Stimulated activated CD8-positive, alpha-beta memory T cell treated with anti-CD3 and anti-CD28 coated beads, Interleukin-12 subunit alpha, Interleukin-12 subunit beta, amount 100 ng/mL, for 1 hour (primary cell): ENCODE measurements around the gene ATG14.
"Not testable (repeated sequence)": the region's sequence is repeated elsewhere in the genome, so short reads cannot be mapped to it uniquely, and the experiment has no call there.

Experiments
- DNase-seq: peaks from one replicate; pipeline ENCODE4 v3.0.0-alpha.2; 2020; ENCODE audit warnings: low read depth

The ATG14 gene

DNA sequence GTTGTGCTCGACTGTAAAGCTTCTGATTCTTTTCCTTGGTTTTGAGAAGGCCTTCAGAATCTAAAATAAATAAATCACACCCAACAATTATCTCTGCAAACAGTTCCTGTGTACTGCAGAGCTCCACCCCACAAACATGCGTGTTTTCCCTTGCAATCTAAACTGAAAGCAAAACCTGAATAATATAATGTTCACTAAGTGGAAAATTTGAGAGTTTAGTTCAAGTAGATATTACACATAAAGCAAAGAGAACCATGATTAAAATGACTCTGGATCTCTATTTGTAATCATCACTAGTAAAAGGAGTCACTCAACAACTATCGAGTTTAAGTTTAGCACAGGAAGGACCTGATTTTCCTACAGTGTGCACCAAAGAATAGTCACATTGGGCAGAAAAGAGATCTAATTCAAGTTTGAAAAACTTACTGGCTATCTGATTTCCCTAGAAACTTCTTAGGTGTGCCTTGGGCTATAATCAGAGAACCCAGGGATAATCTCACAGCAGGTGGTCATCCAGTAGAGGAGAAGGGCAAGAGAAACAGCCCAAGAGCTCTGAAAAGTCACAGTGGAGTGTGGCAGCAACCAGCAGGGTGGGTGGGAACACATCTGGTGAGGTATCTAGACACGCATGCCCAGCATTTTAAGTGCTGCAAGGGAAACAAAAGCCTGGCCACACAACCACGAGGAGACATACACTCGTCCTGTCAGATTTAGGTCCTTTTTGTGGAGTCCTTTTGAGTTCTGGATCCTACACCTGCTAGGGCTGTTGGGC lies 25.4 kb downstream of the ATG14 start:
- no peak for DNase-seq

DNA sequence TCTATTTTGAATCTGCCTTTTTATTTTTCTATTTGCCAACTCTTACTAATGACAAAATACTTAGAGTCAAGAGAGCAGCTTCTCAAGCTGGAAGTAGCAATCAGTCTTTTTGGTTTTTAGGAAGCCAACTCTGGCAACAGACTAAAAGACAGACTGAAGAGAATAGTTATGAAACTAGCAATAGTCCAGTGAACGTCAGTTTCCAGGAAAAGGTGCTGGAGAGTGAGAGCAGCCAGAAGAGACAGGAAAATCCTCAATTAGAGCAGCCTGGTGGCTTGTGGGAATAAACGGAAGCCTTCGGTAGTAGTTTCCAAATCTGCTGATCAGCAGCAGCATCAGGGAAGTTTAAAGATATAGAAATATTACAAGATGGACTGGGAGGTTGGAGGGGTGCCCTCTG lies 27.1 kb downstream of the ATG14 start:
- DNase-seq, result no peak

DNA sequence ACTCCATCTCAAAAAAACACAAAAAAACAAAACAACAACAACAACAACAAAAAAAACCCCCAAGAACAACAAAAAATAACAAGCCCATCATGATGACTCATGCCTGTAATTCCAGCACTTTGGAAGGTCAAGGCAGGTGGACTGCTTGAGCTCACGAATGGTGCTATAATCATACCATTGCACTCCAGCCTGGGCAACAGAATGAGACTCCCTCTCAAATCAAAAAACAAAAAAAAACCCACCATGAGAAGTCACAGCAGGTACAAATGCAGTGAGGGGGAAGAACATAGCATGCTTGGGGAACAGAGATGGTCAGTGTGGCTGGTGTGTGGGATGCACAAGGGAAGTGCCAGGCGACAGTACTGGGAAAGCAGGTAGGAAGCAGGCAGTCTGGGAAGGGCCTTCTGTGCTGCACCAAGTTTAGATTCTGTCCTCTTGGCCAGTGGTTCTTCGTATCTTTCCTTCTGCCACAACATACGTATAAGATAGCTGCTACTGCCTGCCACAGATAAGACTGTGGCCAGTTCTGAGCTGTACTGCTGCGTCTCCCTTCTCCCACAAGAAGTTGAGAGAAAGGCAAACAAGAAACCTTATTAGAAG lies 28.0 kb downstream of the ATG14 start:
- DNase-seq, result no peak

DNA sequence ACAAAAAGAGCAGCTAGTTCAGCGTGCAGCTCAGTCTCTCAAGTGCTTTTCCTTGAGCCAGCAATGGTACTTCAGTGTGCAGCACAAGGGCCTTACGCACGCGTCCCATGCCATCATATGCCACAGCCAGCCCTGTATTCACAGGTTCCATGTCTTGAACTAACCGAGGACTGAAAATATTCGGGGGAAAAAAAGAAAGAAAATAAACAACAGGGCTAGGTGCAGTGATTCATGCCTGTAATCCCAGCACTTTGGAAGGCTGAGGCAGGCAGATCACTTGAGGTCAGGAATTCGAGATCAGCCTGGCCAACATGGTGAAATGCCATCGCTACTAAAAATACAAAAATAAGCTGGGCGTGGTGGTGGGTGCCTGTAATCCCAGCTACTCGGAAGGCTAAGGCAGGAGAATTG lies 28.6 kb downstream of the ATG14 start:
- not testable (repeated sequence) for DNase-seq

DNA sequence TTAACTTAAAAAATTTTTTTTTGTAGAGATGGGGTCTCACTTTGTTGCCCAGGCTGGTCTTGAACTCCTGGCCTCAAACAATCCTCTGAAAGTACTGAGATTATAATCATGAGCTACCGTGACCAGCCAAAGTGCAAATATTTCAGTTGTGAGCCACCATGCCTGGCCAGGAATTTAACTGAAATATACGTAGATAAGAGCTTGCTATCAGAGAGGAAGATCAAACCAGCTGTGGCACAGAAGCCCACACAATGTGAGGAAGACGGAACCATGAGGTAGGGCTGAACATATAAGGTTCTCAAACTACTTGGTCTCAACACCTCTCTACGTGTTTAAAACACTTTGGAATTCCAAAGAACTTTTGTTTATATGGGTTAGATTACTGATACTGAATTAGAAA lies 29.1 kb downstream of the ATG14 start:
- no peak for DNase-seq

DNA sequence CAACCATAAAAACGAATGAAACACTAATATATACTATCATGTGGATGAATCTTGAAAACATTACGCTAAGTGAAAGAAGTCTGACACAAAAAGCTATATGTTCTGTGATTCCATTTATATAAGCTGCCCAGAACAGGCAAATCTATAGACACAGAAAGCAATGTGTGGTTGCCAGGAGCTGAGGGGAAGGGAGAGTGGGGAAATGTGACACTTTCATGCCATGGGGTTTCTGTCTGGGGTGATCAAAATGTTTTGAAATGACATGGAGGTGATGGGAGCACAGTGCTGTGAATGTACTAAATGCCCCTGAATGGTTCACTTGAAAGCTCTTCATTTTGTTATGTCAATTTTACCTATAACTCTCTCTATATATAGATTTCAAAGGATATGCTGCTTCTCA lies 30.1 kb downstream of the ATG14 start:
- no peak for DNase-seq

DNA sequence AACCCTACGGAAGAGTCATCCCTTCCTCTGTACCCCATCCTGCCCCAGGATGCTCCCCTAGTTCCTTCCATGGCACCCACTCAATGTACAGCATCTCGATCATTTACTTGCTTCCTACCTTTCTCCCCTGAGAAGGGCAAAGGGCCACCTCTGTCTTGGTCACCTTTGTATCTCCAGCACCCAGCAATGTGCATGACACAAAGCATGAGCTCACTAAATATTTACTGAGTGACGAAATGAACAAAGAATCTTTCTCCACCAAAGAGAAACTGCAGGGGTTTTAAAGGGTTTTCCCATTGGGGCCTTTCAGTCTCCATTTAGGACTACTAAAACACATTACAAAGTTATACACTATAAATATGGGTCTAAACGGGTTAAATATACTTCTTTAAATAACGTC lies 30.6 kb downstream of the ATG14 start:
- no peak for DNase-seq

DNA sequence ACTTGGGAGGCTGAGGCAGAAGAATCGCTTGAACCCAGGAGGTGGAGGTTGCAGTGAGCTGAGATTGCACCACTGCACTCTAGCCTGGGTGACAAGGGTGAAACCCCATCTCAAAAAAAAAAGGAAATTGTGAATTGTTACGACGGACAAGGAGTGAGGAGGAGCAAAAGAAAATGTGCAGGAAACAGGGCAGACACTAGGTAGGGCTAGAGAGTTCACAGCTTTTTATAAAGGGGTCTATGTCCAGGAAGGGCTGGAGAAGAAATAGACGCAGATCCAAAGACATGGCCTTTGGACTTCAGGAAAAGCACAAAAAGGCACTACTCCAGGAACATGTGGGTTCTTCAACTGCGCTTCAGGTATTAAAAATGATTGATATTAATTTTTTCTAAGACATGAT lies 34.4 kb downstream of the ATG14 start:
- DNase-seq, result no peak

DNA sequence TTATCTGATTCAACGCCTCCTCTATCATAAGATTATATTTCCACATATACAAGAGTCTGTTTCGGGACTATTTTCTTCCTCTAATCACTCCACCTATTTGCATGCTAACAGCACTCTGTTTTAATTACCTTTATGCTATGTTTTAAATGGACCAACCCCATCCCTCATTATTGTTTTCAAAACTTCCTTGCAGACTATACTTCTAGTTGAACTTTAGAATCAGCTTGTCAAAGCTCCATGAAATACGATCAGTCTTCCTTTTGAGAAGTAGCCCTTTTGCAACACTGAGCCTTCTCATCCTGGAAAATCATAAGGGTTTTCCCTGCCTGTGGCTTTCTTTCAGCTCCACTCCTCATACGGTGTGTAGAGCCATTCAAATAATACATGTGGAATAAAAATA lies 36.9 kb downstream of the ATG14 start:
- no peak for DNase-seq

DNA sequence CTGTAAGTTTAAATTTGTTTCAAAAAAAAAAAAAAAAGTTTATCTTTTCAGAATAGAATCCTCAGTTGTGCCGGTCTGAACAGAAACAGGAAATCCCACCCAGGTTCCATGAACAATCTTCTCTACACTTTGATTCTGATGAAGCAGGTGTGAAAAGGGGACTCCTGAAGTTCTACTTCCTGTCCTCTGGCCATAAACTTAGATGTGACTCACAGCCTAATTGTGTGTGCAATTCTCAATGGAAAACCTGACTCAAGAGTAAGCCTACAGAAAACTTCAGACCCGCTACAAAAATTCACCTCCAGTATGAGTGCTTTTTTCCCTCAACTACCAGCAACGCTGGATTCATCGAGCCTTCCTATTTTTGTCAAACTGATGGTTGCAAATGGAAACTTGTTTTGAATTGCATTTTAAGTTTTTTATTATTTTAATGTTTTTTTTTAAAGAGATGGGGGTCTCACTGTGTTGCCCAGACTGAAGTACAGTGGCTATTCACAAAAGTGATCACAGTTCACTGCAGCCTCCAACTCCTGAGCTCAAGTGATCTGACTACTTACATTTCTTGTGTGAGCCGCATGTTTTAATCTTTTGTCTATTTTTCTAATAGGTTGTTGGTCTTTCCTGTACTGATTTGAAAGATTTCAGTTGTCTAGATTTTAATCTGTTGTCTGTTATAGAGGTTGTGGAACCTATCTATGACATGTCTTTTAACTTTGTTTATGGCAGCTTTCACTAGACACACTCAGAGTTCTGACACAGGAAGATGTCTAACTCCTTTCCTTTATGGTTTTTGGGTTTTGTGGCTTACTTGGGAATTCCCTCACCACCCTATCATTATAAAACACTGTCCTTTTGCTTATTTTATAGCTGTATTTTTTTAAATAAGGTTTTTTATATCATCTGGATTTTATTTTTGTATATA lies 37.6 kb downstream of the ATG14 start:
- DNase-seq, result peak; percentile 9

DNA sequence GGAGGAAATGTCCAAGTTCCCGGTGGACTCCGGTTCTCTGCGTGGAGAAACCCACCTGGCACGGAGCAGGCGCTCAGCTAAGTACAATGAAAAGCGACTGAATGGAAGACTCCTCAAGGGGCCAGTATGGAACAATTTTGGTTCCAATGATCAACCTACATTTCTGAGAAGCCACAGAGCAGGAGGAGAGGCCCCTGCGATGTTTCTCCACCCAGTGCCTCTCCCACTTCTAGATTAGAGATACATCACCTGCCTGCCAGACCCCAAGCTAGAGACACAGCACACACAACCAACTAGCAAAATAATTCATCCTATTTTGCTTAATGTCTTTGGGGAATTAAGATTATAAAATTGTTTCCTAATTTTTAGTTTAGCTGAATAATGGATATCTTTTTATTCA lies 38.8 kb downstream of the ATG14 start:
- DNase-seq, result no peak

DNA sequence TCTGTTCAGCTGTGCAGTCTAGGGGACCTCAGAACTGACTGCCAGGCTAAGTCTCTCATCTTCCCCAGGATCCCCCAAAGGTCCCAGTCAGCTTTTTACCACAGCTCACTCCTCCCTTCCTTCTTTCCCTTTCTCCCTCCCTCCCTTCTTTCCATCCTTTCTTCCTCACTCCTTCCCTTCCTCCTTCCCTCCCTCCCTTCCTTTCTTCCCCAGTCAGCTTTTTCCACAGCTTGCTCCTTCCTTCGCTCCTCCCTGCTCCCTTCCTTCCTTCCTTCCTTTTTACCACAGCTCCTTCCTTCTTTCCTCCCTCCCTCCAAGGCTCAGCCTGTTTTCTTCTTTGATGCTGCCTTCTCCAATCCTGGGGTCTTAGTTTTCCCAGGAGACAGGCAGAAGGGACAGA lies 39.2 kb downstream of the ATG14 start:
- DNase-seq, result no peak

DNA sequence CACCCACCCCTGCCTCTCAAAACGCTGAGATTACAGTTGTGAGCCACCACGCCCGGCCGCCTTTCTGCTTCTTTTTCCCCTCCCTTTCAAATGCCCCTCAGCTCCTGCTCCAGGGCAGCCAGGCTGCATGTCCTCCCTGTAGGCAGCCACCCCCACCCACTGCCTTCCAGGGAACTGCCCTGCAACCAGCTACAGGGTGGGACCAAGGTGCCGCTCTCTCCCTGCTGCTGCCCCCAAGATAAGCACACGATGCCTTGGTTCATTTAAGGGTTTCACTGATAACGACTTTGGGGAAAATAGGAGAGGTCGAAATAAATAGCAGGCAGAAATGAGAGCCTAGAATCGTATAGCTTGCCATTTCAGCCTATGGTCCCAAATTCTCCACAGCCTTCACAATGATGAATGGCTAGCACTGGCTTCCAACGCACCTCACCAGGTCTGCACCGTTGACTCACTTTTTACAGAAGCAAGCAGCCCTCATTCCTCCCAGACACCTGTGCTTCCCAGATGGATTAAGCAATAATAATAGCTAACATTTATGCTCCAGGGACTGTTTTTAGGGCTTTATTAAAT lies 40.7 kb downstream of the ATG14 start:
- DNase-seq, result no peak

DNA sequence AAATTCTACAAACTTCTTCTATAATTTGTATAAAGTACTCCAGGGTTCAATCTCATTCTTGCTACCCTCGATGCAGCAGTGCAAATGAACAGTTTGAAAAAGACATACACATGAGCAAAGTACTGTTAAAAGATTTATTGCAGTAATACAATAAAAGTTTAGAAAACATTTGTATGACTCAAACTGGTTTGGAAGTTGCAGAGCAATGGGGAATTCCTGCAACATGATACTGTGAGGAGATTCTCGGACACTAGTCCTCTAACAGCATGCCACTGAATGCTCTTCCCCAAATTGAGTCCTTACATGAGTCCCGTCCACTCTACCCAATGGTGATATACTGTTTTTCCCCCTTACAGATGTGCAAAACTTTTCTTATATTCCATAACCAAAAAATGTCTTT lies 45.4 kb downstream of the ATG14 start:
- DNase-seq, result no peak

DNA sequence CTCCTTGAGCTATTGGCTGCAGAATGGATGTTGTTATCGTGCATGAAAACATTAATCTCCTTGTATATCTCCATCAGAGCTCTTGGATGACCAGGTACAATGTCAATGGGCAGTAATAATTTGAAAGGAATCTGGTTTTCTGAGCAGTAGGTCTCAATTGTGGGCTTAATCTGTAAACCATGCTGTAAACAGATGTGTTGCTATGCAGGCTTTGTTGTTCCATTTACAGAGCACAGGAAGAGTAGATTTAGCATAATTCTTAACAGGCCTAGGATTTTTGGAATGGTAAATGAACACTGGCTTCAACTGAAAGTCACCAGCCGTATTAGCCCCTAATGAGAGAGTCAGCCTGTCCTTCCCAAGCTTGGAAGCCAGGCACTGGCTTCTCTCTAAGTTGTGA lies 50.4 kb downstream of the ATG14 start:
- DNase-seq, result no peak

DNA sequence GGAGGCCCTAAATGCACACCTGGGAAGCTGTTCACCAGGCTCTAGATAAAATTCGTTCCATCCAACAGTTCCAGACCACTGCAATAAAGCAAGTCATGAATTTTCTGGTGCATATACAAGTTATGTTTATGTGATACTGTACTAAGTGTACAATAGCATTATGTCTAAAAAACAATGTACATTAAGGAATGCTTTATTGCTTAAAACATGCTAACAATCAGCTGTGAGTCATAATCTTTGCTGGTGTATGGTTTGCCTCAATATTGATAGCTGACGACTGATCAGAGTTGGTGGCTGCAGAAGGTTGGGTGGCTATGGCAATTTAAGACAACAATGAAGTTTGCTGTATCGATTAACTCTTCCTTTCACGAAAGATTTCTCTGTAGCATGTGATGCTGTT lies 52.3 kb downstream of the ATG14 start:
- no peak for DNase-seq

DNA sequence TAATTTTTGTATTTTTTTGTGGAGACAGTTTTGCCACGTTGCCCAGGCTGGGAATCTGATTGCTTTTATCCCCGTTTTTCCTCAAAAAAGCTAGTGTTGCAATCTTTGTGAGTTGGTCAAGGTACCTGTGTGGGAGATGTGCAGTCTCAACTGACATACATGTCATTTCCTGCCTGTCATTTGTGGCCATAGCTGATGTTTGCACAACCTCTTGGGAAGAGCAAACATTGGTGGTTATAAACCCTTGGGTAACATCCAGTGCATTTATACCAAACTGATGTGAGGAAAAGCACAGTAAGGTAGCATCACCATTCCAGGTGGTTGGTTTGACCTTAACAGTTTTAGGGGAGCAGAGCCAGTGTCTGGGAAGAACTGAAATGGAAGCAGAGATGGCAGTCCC lies 54.7 kb downstream of the ATG14 start:
- no peak for DNase-seq

DNA sequence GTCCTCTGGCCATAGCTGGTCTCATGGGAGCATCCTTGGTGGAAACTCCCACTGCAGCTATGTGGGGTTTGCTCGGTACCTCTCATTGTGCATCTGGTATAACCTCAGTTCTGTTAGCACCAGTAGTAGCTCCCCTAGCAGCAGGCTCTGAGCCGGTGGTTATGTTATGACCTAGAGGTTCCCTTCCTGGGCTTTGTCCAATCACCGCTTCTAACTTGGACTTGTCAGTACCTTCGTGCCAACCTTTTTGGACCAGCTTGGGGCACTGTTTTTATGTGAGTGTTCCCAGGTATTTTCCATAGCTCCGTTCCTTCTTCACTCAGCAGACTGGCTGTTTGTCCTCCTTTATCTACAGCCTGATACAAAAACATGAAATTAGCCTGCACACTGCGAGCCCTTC lies 55.7 kb downstream of the ATG14 start:
- no peak for DNase-seq

DNA sequence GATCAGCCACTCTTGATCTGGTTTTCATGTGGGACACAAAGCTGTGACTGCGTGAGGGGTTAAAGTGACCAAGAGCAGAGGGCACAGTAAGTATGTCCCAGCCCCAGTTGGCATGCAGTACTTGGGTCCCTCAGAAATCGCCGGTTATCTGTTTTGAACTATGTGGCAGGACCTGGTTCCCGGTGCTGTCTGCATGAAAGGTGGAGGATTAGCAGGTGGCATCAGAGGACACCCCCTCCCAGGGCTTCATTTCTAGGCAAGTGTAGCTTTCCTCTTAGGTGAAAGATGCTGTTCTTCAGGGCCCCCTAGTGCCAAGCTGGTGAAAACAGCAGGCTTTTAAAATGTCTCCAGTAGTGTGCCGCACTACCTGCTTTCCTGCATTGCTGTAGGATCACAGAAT lies 57.1 kb downstream of the ATG14 start:
- DNase-seq, result peak; percentile 26

DNA sequence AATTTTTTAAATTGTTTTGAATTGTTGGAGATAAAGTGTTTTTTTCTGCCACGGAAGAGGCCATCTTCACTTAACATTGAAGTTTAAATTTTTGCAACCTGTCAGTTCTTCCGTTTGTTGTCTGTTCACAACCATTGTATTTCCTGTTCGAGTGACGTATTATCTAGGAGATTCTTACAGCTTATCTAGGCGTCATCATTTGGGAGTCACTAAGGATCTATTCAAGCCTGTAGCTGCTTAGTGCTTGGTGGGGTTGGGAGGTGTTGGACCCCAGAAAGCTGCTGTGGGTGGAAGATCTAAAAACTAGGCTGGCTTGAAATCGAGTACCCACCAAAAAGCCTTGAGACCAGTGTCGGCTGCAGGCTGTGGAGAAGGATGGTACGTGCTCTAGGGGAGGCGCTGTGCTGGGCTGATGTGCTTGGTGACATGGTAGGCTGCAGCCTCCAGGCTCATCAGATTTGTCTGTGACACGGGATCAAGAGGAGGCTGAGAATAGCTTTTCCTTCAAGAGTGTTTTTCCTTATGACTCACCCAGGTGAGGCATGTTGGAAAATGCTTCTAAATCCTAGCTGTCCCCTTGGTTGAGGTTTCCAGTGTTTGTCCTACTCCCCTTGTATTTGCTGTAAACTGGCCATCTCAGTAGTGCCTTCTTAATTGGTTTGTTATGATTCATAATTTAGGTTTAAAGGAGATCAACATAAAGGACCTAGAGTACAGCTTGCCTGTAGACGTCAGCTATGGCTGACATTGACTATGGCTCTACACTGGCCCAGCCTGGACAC lies 57.8 kb downstream of the ATG14 start:
- no peak for DNase-seq

DNA sequence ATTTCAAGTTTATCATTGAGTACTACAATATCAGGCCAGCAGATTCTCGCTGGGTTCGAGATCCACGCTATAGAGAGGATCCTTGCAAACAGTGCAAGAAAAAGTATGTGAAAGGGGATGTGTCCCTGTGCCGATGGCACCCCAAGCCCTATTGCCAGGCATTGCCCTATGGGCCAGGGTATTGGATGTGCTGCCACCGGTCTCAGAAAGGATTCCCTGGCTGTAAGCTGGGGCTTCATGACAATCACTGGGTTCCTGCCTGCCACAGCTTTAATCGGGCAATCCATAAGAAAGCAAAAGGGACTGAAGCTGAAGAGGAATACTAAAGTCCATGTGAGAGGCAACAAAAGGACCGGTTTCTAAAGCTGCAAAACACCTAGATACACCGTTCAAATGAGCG lies 59.4 kb downstream of the ATG14 start:
- DNase-seq, result no peak

DNA sequence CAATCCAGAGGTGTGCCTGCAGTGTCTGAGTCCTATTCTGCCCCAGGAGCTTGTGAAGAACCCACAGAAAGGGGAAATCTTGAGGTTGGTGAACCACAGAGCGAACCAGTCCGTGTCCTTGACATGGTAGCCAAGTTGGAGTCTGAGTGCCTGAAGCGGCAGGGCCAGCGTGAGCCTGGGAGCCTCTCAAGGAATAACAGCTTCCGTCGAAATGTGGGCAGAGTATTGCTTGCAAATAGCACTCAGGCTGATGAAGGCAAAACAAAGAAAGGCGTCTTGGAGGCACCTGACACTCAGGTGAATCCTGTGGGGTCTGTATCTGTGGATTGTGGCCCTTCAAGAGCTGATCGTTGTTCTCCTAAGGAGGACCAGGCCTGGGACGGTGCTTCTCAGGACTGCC lies 60.5 kb downstream of the ATG14 start:
- no peak for DNase-seq
